ENCODE results near the gene FGGY. TPM values are rescaled to one million over a fixed set of nuclear protein-coding genes. Genes with fewer than 3 reads are reported as not detected.

Gene FGGY
- total and polyA plus RNA-seq, 2 donors (not counting 3 experiments of a cell fraction or from before 2014, with no cell fraction given) = 5.6 to 6.4 TPM

- H3K4me3 ChIP-seq (replicated peaks in 1 of 3; ENCODE audit: insufficient read depth in 1 of 3, low read depth in 1 of 3, low read length in 3 of 3) = no peak overlapping the region
- no peaks in the 10 kb centered on the region for H3K9me1 ChIP-seq (replicated peaks; ENCODE audit: control insufficient read depth, extremely low read depth, insufficient read depth, low read length)
- POLR2A ChIA-PET = no interaction called here
- H3K27ac ChIP-seq (ENCODE audit: insufficient read depth, low read depth, low read length) = no peak overlapping the region
- no TSS peak for BruUV-seq (replicated peaks)
- H3K36me3 ChIP-seq (ENCODE audit: control insufficient read depth in 2 of 2, extremely low read depth in 1 of 2, insufficient read depth in 2 of 2, low read length in 2 of 2) = no peaks in the 10 kb centered on the region
- no peak overlapping the region for H2AFZ ChIP-seq (ENCODE audit: low read depth, low read length)
- no peak for TF ChIP-seq MAX (IDR thresholded peaks at IDR 0.05; ENCODE audit: insufficient read depth, insufficient read length)
- no peak for TF ChIP-seq EZH2 (IDR thresholded peaks at IDR 0.05; ENCODE audit: borderline replicate concordance, low read depth, low read length, severe bottlenecking)
- no peak for TF ChIP-seq CTCF (IDR thresholded peaks at IDR 0.05; ENCODE audit: extremely low read depth in 1 of 2, insufficient read depth in 1 of 2, low read depth in 1 of 2, low read length in 2 of 2)
- no peak for TF ChIP-seq FOS (IDR thresholded peaks at IDR 0.05; ENCODE audit: borderline replicate concordance, insufficient read depth, low read length)
- TF ChIP-seq JUN (IDR thresholded peaks at IDR 0.05; ENCODE audit: borderline replicate concordance, insufficient read depth, insufficient read length, low read depth) = no peak
- TF ChIP-seq MYC (IDR thresholded peaks at IDR 0.05; ENCODE audit: low read depth, low read length) = no peak
- no peak for TF ChIP-seq POLR2A (IDR thresholded peaks at IDR 0.05; ENCODE audit: low read depth, low read length)
- no peak for TF ChIP-seq GATA2 (IDR thresholded peaks at IDR 0.05; ENCODE audit: insufficient read depth, insufficient read length, low read depth, low read length)
- TF ChIP-seq POLR2AphosphoS5 (IDR thresholded peaks at IDR 0.05; ENCODE audit: insufficient read depth, low read depth, low read length) = no peak
- no peak overlapping the region for H3K4me2 ChIP-seq (ENCODE audit: insufficient read depth, low read length)
- no peaks in the 10 kb centered on the region for H3K9me3 ChIP-seq (replicated peaks; ENCODE audit: control insufficient read depth, insufficient read depth, low read length)
- no peak for DNase-seq (ENCODE audit: low read depth, low spot score)
- FAIRE-seq = no peak
- intact Hi-C loops (cut with micrococcal nuclease) (no loop called here), dilution Hi-C loops (cut with MboI; ENCODE audit: extremely low pct_ligation_motif_present, low sequenced_read_pairs) (no loop called here)
- H3K79me2 ChIP-seq (ENCODE audit: control insufficient read depth, insufficient read depth, low read length) = no peaks in the 10 kb centered on the region
- H3K9ac ChIP-seq (replicated peaks; ENCODE audit: extremely low read depth, insufficient read depth, low read length) = no peak overlapping the region
- no peaks in the 10 kb centered on the region for H3K4me1 ChIP-seq (ENCODE audit: control insufficient read depth, extremely low read depth, insufficient read depth, low read length)
- H3K27me3 ChIP-seq (ENCODE audit: control insufficient read depth in 2 of 2, insufficient read depth in 2 of 2, low read length in 2 of 2) = no peaks in the 10 kb centered on the region
- CTCF ChIA-PET = no interaction called here
- H4K20me1 ChIP-seq (replicated peaks; ENCODE audit: control insufficient read depth, extremely low read depth, insufficient read depth, low read length) = no peaks in the 10 kb centered on the region
These were observed 346.6 kb downstream of the FGGY start for GRCh38 chr1:59643526-59643925.

Measured in endothelial cell of umbilical vein (primary cell).